ENCODE results near the gene COLQ. TPM values are rescaled to one million over a fixed set of nuclear protein-coding genes. Genes with fewer than 3 reads are reported as not detected.

Gene COLQ
- 0.66 TPM for polyA plus RNA-seq (2013, experiment 1 of 2)
- polyA plus RNA-seq (2013, experiment 2 of 2) = 0.56 TPM

GRCh38 chr3:15521573-15521965 lies at the start of gene COLQ:
COLQ (minus strand) TSS chr3:15521706; CDS start chr3:15521625, 81 bp downstream.
- no peak within 1 kb of the TSS for H3K4me2 ChIP-seq (ENCODE audit: low read length)
- no peaks in the 10 kb centered on the region for H3K79me1 ChIP-seq (ENCODE audit: low read length)
- no peak within 1 kb of the TSS for H3K4ac ChIP-seq (ENCODE audit: low read depth, low read length)
- no peak within 1 kb of the TSS for H4K8ac ChIP-seq (ENCODE audit: low read depth, low read length)
- no peak within 1 kb of the TSS for H2AK5ac ChIP-seq (ENCODE audit: low read length)
- no peak within 1 kb of the TSS for H4K5ac ChIP-seq (ENCODE audit: low read length)
- H3K18ac ChIP-seq (ENCODE audit: low read length) = no peak within 1 kb of the TSS
- H3K23ac ChIP-seq (ENCODE audit: low read length) = peak within 1 kb of the TSS; percentile 35
- no peaks in the 10 kb centered on the region for H3K36me3 ChIP-seq (ENCODE audit: control insufficient read depth, insufficient read depth, low read length)
- H2BK120ac ChIP-seq (ENCODE audit: low read depth, low read length) = no peak within 1 kb of the TSS
- H2BK5ac ChIP-seq (ENCODE audit: low read length) = no peak within 1 kb of the TSS
- no peak within 1 kb of the TSS for H3K9ac ChIP-seq (ENCODE audit: low read length)
- H3K27ac ChIP-seq (ENCODE audit: low read depth, low read length) = no peak within 1 kb of the TSS
- no peaks in the 10 kb centered on the region for H3K79me2 ChIP-seq (ENCODE audit: control insufficient read depth, insufficient read depth, low read length)
- peak within 1 kb of the TSS; percentile 49 for H3K56ac ChIP-seq (ENCODE audit: low read length)
- H2BK15ac ChIP-seq (replicated peaks; ENCODE audit: low read depth) = no peak within 1 kb of the TSS
- peaks cover 2% of the 10 kb centered on the region for H3K4me1 ChIP-seq (ENCODE audit: control insufficient read depth, low read depth, low read length)
- no peaks in the 10 kb centered on the region for H3K27me3 ChIP-seq (ENCODE audit: insufficient read depth, low read length, poor library complexity)
- peak; percentile 39 for DNase-seq
- no CpG with 5 or more reads among the region's 6 CpGs for WGBS (ENCODE audit: extremely low coverage, insufficient coverage, low lambda C conversion rate)
- H3K4me3 ChIP-seq (ENCODE audit: low read length) = no peak within 1 kb of the TSS

GRCh38 chr3:15563190-15563589 lies 41.7 kb upstream of the COLQ start:
- no peak overlapping the region for H3K56ac ChIP-seq (ENCODE audit: low read length)
- H2AK5ac ChIP-seq (ENCODE audit: low read length) = no peak overlapping the region
- H2BK15ac ChIP-seq (replicated peaks; ENCODE audit: low read depth) = no peak overlapping the region
- H3K9ac ChIP-seq (ENCODE audit: low read length) = no peak overlapping the region
- no peak overlapping the region for H3K18ac ChIP-seq (ENCODE audit: low read length)
- H3K79me1 ChIP-seq (ENCODE audit: low read length) = no peaks in the 10 kb centered on the region
- no peaks in the 10 kb centered on the region for H3K79me2 ChIP-seq (ENCODE audit: control insufficient read depth, insufficient read depth, low read length)
- DNase-seq = no peak
- H3K27me3 ChIP-seq (ENCODE audit: insufficient read depth, low read length, poor library complexity) = no peaks in the 10 kb centered on the region
- H3K4me1 ChIP-seq (ENCODE audit: control insufficient read depth, low read depth, low read length) = no peaks in the 10 kb centered on the region
- H3K4me3 ChIP-seq (ENCODE audit: low read length) = no peak overlapping the region
- no peak overlapping the region for H2BK5ac ChIP-seq (ENCODE audit: low read length)
- H2BK120ac ChIP-seq (ENCODE audit: low read depth, low read length) = no peak overlapping the region
- peaks cover 7% of the 10 kb centered on the region for H3K36me3 ChIP-seq (ENCODE audit: control insufficient read depth, insufficient read depth, low read length)
- no peak overlapping the region for H4K8ac ChIP-seq (ENCODE audit: low read depth, low read length)
- no peak overlapping the region for H3K4me2 ChIP-seq (ENCODE audit: low read length)
- H3K27ac ChIP-seq (ENCODE audit: low read depth, low read length) = no peak overlapping the region
- no peak overlapping the region for H3K23ac ChIP-seq (ENCODE audit: low read length)
- WGBS (ENCODE audit: extremely low coverage, insufficient coverage, low lambda C conversion rate) = no CpG with 5 or more reads among the region's 1 CpG
- no peak overlapping the region for H4K5ac ChIP-seq (ENCODE audit: low read length)
- no peak overlapping the region for H3K4ac ChIP-seq (ENCODE audit: low read depth, low read length)

GRCh38 chr3:15562560-15562959 lies 41.1 kb upstream of the COLQ start:
- H3K4me2 ChIP-seq (ENCODE audit: low read length) = no peak overlapping the region
- H3K4ac ChIP-seq (ENCODE audit: low read depth, low read length) = no peak overlapping the region
- H2BK5ac ChIP-seq (ENCODE audit: low read length) = no peak overlapping the region
- H3K4me1 ChIP-seq (ENCODE audit: control insufficient read depth, low read depth, low read length) = no peaks in the 10 kb centered on the region
- no peak for DNase-seq
- no peaks in the 10 kb centered on the region for H3K79me1 ChIP-seq (ENCODE audit: low read length)
- no peak overlapping the region for H2BK15ac ChIP-seq (replicated peaks; ENCODE audit: low read depth)
- no peak overlapping the region for H2AK5ac ChIP-seq (ENCODE audit: low read length)
- peaks cover 5% of the 10 kb centered on the region for H3K36me3 ChIP-seq (ENCODE audit: control insufficient read depth, insufficient read depth, low read length)
- H3K4me3 ChIP-seq (ENCODE audit: low read length) = no peak overlapping the region
- no peak overlapping the region for H2BK120ac ChIP-seq (ENCODE audit: low read depth, low read length)
- WGBS (ENCODE audit: extremely low coverage, insufficient coverage, low lambda C conversion rate) = no CpG with 5 or more reads among the region's 5 CpGs
- no peak overlapping the region for H4K8ac ChIP-seq (ENCODE audit: low read depth, low read length)
- H3K23ac ChIP-seq (ENCODE audit: low read length) = no peak overlapping the region
- no peak overlapping the region for H3K27ac ChIP-seq (ENCODE audit: low read depth, low read length)
- no peaks in the 10 kb centered on the region for H3K79me2 ChIP-seq (ENCODE audit: control insufficient read depth, insufficient read depth, low read length)
- no peak overlapping the region for H3K9ac ChIP-seq (ENCODE audit: low read length)
- H3K18ac ChIP-seq (ENCODE audit: low read length) = no peak overlapping the region
- H3K56ac ChIP-seq (ENCODE audit: low read length) = no peak overlapping the region
- H4K5ac ChIP-seq (ENCODE audit: low read length) = no peak overlapping the region
- no peaks in the 10 kb centered on the region for H3K27me3 ChIP-seq (ENCODE audit: insufficient read depth, low read length, poor library complexity)

- Histone ChIP-seq H3K79me1 (ENCODE audit: low read length) (no peaks in the 10 kb centered on the region), H3K18ac (ENCODE audit: low read length) (no peak overlapping the region), H3K79me2 (ENCODE audit: control insufficient read depth, insufficient read depth, low read length) (no peaks in the 10 kb centered on the region), H4K8ac (ENCODE audit: low read depth, low read length) (no peak overlapping the region), H3K4me1 (ENCODE audit: control insufficient read depth, low read depth, low read length) (no peaks in the 10 kb centered on the region), H3K27ac (ENCODE audit: low read depth, low read length) (no peak overlapping the region), H2BK15ac (replicated peaks; ENCODE audit: low read depth) (no peak overlapping the region), H3K27me3 (ENCODE audit: insufficient read depth, low read length, poor library complexity) (no peaks in the 10 kb centered on the region), H3K4me3 (ENCODE audit: low read length) (no peak overlapping the region), H3K9ac (ENCODE audit: low read length) (no peak overlapping the region), H3K56ac (ENCODE audit: low read length) (no peak overlapping the region), H2BK5ac (ENCODE audit: low read length) (no peak overlapping the region), H3K4me2 (ENCODE audit: low read length) (no peak overlapping the region), H3K36me3 (ENCODE audit: control insufficient read depth, insufficient read depth, low read length) (peaks cover 3% of the 10 kb centered on the region), H2AK5ac (ENCODE audit: low read length) (no peak overlapping the region), H3K23ac (ENCODE audit: low read length) (no peak overlapping the region), H3K4ac (ENCODE audit: low read depth, low read length) (no peak overlapping the region), H4K5ac (ENCODE audit: low read length) (no peak overlapping the region), H2BK120ac (ENCODE audit: low read depth, low read length) (no peak overlapping the region)
- DNase-seq = no peak
- WGBS (ENCODE audit: extremely low coverage, insufficient coverage, low lambda C conversion rate) = no CpG with 5 or more reads among the region's 9 CpGs
Observed at GRCh38 chr3:15558581-15558980, 37.1 kb upstream of the COLQ start.

GRCh38 chr3:15557511-15557946 lies 36.0 kb upstream of the COLQ start:
- Histone ChIP-seq H3K4me1 (ENCODE audit: control insufficient read depth, low read depth, low read length) (no peaks in the 10 kb centered on the region), H3K9ac (ENCODE audit: low read length) (no peak overlapping the region), H3K79me1 (ENCODE audit: low read length) (no peaks in the 10 kb centered on the region), H3K4me3 (ENCODE audit: low read length) (no peak overlapping the region), H3K79me2 (ENCODE audit: control insufficient read depth, insufficient read depth, low read length) (no peaks in the 10 kb centered on the region), H3K18ac (ENCODE audit: low read length) (no peak overlapping the region), H4K8ac (ENCODE audit: low read depth, low read length) (no peak overlapping the region), H2BK120ac (ENCODE audit: low read depth, low read length) (no peak overlapping the region), H2AK5ac (ENCODE audit: low read length) (no peak overlapping the region), H4K5ac (ENCODE audit: low read length) (no peak overlapping the region), H3K27ac (ENCODE audit: low read depth, low read length) (no peak overlapping the region), H3K4me2 (ENCODE audit: low read length) (no peak overlapping the region), H3K4ac (ENCODE audit: low read depth, low read length) (no peak overlapping the region), H3K56ac (ENCODE audit: low read length) (no peak overlapping the region), H2BK15ac (replicated peaks; ENCODE audit: low read depth) (no peak overlapping the region), H3K23ac (ENCODE audit: low read length) (no peak overlapping the region), H3K27me3 (ENCODE audit: insufficient read depth, low read length, poor library complexity) (no peaks in the 10 kb centered on the region), H2BK5ac (ENCODE audit: low read length) (no peak overlapping the region), H3K36me3 (ENCODE audit: control insufficient read depth, insufficient read depth, low read length) (no peaks in the 10 kb centered on the region)
- no CpG with 5 or more reads among the region's 3 CpGs for WGBS (ENCODE audit: extremely low coverage, insufficient coverage, low lambda C conversion rate)
- peak; percentile 70 for DNase-seq

- Histone ChIP-seq H3K79me1 (ENCODE audit: low read length) (no peaks in the 10 kb centered on the region), H4K8ac (ENCODE audit: low read depth, low read length) (no peak overlapping the region), H3K36me3 (ENCODE audit: control insufficient read depth, insufficient read depth, low read length) (no peaks in the 10 kb centered on the region), H2BK15ac (replicated peaks; ENCODE audit: low read depth) (no peak overlapping the region), H3K23ac (ENCODE audit: low read length) (no peak overlapping the region), H3K18ac (ENCODE audit: low read length) (no peak overlapping the region), H2AK5ac (ENCODE audit: low read length) (no peak overlapping the region), H3K79me2 (ENCODE audit: control insufficient read depth, insufficient read depth, low read length) (no peaks in the 10 kb centered on the region), H4K5ac (ENCODE audit: low read length) (no peak overlapping the region), H2BK5ac (ENCODE audit: low read length) (no peak overlapping the region), H3K4me3 (ENCODE audit: low read length) (no peak overlapping the region), H3K9ac (ENCODE audit: low read length) (no peak overlapping the region), H3K27me3 (ENCODE audit: insufficient read depth, low read length, poor library complexity) (no peaks in the 10 kb centered on the region), H3K56ac (ENCODE audit: low read length) (no peak overlapping the region), H3K4me1 (ENCODE audit: control insufficient read depth, low read depth, low read length) (no peaks in the 10 kb centered on the region), H3K27ac (ENCODE audit: low read depth, low read length) (no peak overlapping the region), H3K4me2 (ENCODE audit: low read length) (no peak overlapping the region), H2BK120ac (ENCODE audit: low read depth, low read length) (no peak overlapping the region), H3K4ac (ENCODE audit: low read depth, low read length) (no peak overlapping the region)
- WGBS (ENCODE audit: extremely low coverage, insufficient coverage, low lambda C conversion rate) = no CpG with 5 or more reads among the region's 2 CpGs
- no peak for DNase-seq
Observed at GRCh38 chr3:15556512-15556911, 35.0 kb upstream of the COLQ start.
